Lung (tissue), 12 donors: ENCODE results near the gene USP54. TPM values are rescaled to one million over a fixed set of nuclear protein-coding genes. Genes with fewer than 3 reads are reported as not detected.

Source experiments
- ATAC-seq: fragments of 200-7000 bp; cut with Tn5 transposase; one replicate; pipeline ENCODE4 v1.9.1; 2020; ENCODE audit warnings: moderate number of reproducible peaks; ENCODE audit not compliant: insufficient read depth, low FRiP score
- DNase-seq, 3 donors: peaks; one replicate each; pipeline ENCODE4 v3.0.0-alpha.2; 2013 to 2017
- H3K27ac ChIP-seq, 2 donors: one replicate each; pipeline ENCODE4 v1.5.1; 2013; ENCODE audit warnings: mild to moderate bottlenecking in 2 of 2, moderate library complexity in 2 of 2, control low read depth in 1 of 2, inconsistent platforms in 1 of 2, low read depth in 1 of 2, low read length in 1 of 2
- H3K27me3 ChIP-seq, 3 donors: one replicate each; pipeline ENCODE4 v1.5.1; 2013; ENCODE audit warnings: low read length in 2 of 3; ENCODE audit not compliant: control insufficient read depth in 3 of 3, insufficient read depth in 3 of 3
- H3K36me3 ChIP-seq, 4 donors: one replicate each; pipeline ENCODE4 v1.5.1; 2013; ENCODE audit warnings: low read length in 4 of 4, mild to moderate bottlenecking in 1 of 4, moderate library complexity in 1 of 4; ENCODE audit not compliant: control insufficient read depth in 4 of 4, insufficient read depth in 4 of 4
- H3K4me1 ChIP-seq, 5 donors: one replicate each; pipeline ENCODE4 v1.5.1; 2013; ENCODE audit warnings: low read length in 5 of 5, mild to moderate bottlenecking in 2 of 5, moderate library complexity in 1 of 5; ENCODE audit not compliant: control insufficient read depth in 5 of 5, insufficient read depth in 5 of 5
- H3K4me3 ChIP-seq: one replicate; pipeline ENCODE4 v1.5.1; 2013; ENCODE audit warnings: mild to moderate bottlenecking, control low read depth, moderate library complexity
- H3K9ac ChIP-seq, 2 donors: one replicate each; pipeline ENCODE4 v1.5.1; 2013; ENCODE audit warnings: low read length in 2 of 2, control low read depth in 1 of 2; ENCODE audit not compliant: insufficient read depth in 1 of 2
- H3K9me3 ChIP-seq, 4 donors: one replicate each; pipeline ENCODE4 v1.5.1; 2013; ENCODE audit warnings: low read length in 3 of 4, mild to moderate bottlenecking in 1 of 4, moderate library complexity in 1 of 4; ENCODE audit not compliant: control insufficient read depth in 4 of 4, insufficient read depth in 3 of 4
- CTCF ChIP-seq: IDR thresholded peaks from 2 replicates; pipeline ENCODE4 v1.5.1; 2012; ENCODE audit warnings: mild to moderate bottlenecking; ENCODE audit errors: control extremely low read depth, extremely low read depth
- WGBS, 2 donors: extraction: QIAGEN DNeasy Blood & Tissue Kit; methylation state at CpG; one replicate each; pipeline ENCODE4 v1.1.7; 2013; 5-methylcytosine and 5-hydroxymethylcytosine counted together
- polyA plus RNA-seq, 2 donors: library from polyadenylated mRNA; stranded (reverse); fragments of 200-250 nt; gene quantifications; one replicate each; pipeline ENCODE4 v1.2.1, GENCODE V29; 2013
- total RNA-seq, 2 donors: library from RNA; depleted of rRNA in 1 of 2; stranded (reverse); fragments of >200 nt in 1 of 2; gene quantifications; one replicate each; pipeline ENCODE4 v1.2.1, GENCODE V29; 2014 to 2021
- donor health status: control.
- donor health status: control.
- donor health status: Bipolar disorder and iron deficiency.
- donor health status: healthy.
- donor health status: DM: yes; HTN: yes; CAD: no.

Gene USP54
- total and polyA plus RNA-seq, 4 donors, result 19.7 to 165 (median 62.9) TPM

GRCh38 chr10:73552819-73553715 lies 38.1 kb downstream of the USP54 start:
- H3K9ac ChIP-seq, result no peak overlapping the region
- H3K27ac ChIP-seq, result no peak overlapping the region
- no peak for TF ChIP-seq CTCF

GRCh38 chr10:73551515-73551914 lies 39.6 kb downstream of the USP54 start:
- Histone ChIP-seq H3K4me1 (no peaks in the 10 kb centered on the region), H3K4me3 (no peak overlapping the region), H3K9ac (no peak overlapping the region), H3K9me3 (no peaks in the 10 kb centered on the region), H3K27ac (no peak overlapping the region), H3K27me3 (no peaks in the 10 kb centered on the region), H3K36me3 (peaks cover 0 to 1% (median 0%) of the 10 kb centered on the region in 4 donors)
- no peak for DNase-seq
- ATAC-seq, result no peak
- 88 to 96% methylated on average over 1 of the region's 1 CpG for WGBS, 2 donors
- TF ChIP-seq CTCF, result no peak

More at GRCh38 chr10:73552819-73553715, 38.1 kb downstream of the USP54 start:
- Histone ChIP-seq H3K9me3 (no peaks in the 10 kb centered on the region), H3K27me3 (no peaks in the 10 kb centered on the region), H3K4me3 (no peak overlapping the region), H3K36me3 (peaks cover 0 to 1% (median 0%) of the 10 kb centered on the region in 4 donors), H3K4me1 (no peaks in the 10 kb centered on the region)
- no peak for ATAC-seq
- WGBS, 2 donors, result 76 to 82% methylated on average over 3 of the region's 3 CpGs
- peak in 1 of 3 donors; percentile 16 for DNase-seq

- Histone ChIP-seq H3K9ac (no peak overlapping the region), H3K4me1 (no peaks in the 10 kb centered on the region), H3K27ac (no peak overlapping the region), H3K27me3 (no peaks in the 10 kb centered on the region), H3K36me3 (peaks cover 8 to 14% (median 9%) of the 10 kb centered on the region in 4 donors), H3K4me3 (no peak overlapping the region), H3K9me3 (no peaks in the 10 kb centered on the region)
- WGBS, 2 donors, result 83 to 91% methylated on average over 2 of the region's 2 CpGs
- no peak for TF ChIP-seq CTCF
- ATAC-seq (no peak), DNase-seq (no peak)
Measured at GRCh38 chr10:73545357-73545756, 45.8 kb downstream of the USP54 start.
